ENCODE data around the gene CDK5RAP3.

Gene CDK5RAP3

GRCh38 chr17:47970725-47971499 lies at the start of gene CDK5RAP3 (continued):
- TF ChIP-seq, protein P1, sequence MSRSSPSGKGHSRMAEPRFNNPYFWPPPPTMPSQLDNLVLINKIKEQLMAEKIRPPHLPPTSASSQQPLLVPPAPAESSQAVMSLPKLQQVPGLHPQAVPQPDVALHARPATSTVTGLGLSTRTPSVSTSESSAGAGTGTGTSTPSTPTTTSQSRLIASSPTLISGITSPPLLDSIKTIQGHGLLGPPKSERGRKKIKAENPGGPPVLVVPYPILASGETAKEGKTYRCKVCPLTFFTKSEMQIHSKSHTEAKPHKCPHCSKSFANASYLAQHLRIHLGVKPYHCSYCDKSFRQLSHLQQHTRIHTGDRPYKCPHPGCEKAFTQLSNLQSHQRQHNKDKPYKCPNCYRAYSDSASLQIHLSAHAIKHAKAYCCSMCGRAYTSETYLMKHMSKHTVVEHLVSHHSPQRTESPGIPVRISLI (tag by site-specific recombination; IDR thresholded peaks at IDR 0.05) = no peak
- TF ChIP-seq, protein P2, sequence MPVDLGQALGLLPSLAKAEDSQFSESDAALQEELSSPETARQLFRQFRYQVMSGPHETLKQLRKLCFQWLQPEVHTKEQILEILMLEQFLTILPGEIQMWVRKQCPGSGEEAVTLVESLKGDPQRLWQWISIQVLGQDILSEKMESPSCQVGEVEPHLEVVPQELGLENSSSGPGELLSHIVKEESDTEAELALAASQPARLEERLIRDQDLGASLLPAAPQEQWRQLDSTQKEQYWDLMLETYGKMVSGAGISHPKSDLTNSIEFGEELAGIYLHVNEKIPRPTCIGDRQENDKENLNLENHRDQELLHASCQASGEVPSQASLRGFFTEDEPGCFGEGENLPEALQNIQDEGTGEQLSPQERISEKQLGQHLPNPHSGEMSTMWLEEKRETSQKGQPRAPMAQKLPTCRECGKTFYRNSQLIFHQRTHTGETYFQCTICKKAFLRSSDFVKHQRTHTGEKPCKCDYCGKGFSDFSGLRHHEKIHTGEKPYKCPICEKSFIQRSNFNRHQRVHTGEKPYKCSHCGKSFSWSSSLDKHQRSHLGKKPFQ (tag by site-specific recombination; IDR thresholded peaks at IDR 0.05) = peak; percentile 34; the same call in 1 of the 2 replicates
- TF ChIP-seq, protein P3, sequence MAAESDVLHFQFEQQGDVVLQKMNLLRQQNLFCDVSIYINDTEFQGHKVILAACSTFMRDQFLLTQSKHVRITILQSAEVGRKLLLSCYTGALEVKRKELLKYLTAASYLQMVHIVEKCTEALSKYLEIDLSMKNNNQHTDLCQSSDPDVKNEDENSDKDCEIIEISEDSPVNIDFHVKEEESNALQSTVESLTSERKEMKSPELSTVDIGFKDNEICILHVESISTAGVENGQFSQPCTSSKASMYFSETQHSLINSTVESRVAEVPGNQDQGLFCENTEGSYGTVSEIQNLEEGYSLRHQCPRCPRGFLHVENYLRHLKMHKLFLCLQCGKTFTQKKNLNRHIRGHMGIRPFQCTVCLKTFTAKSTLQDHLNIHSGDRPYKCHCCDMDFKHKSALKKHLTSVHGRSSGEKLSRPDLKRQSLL (tag by site-specific recombination; IDR thresholded peaks at IDR 0.05) = peak; percentile 52; the same call in 1 of the 2 replicates
- TF ChIP-seq MZF1 (tag by site-specific recombination; IDR thresholded peaks at IDR 0.05; ENCODE audit: borderline replicate concordance) (no peak), ZNF23 (tag by site-specific recombination; IDR thresholded peaks at IDR 0.05; ENCODE audit: borderline replicate concordance) (no peak), ZBTB11 (tag by site-specific recombination; conservative IDR thresholded peaks at IDR 0.05; ENCODE audit: low read depth) (peak; percentile 87), ZNF157 (tag by site-specific recombination; IDR thresholded peaks at IDR 0.05) (no peak), ZNF560 (tag by site-specific recombination; IDR thresholded peaks at IDR 0.05; ENCODE audit: borderline replicate concordance) (no peak), ZFP37 (tag by site-specific recombination; IDR thresholded peaks at IDR 0.05) (0 out of 2 replicates have a peak, but pooled peaks have one; percentile 43), GLIS2 (tag by site-specific recombination; IDR thresholded peaks at IDR 0.05) (peak; percentile 89), ZNF670 (tag by site-specific recombination; IDR thresholded peaks at IDR 0.05; ENCODE audit: low read depth) (no peak)
- TF ChIP-seq, protein P4, sequence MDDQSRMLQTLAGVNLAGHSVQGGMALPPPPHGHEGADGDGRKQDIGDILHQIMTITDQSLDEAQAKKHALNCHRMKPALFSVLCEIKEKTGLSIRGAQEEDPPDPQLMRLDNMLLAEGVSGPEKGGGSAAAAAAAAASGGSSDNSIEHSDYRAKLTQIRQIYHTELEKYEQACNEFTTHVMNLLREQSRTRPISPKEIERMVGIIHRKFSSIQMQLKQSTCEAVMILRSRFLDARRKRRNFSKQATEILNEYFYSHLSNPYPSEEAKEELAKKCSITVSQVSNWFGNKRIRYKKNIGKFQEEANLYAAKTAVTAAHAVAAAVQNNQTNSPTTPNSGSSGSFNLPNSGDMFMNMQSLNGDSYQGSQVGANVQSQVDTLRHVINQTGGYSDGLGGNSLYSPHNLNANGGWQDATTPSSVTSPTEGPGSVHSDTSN (CRISPR knock-in tag; IDR thresholded peaks at IDR 0.05) = peak; percentile 64; the same call in 1 of the 2 replicates

GRCh38 chr17:47924785-47925677 lies 45.9 kb upstream of the CDK5RAP3 start:
- ChIA-PET POLR2A (interaction anchor here (0.5 kb wide), 1 partner anchor 17 kb away, joined by 3 read pairs; no protein-coding TSS in a partner anchor), CTCF (interaction anchor here (0.7 to 1.5 kb wide), 9 partner anchors 11 to 95 kb away, joined by 3 to 5 read pairs (median 3); partner anchors contain the start of gene PNPO)
- TF ChIP-seq ZNF510 (tag by site-specific recombination; IDR thresholded peaks at IDR 0.05; ENCODE audit: insufficient replicate concordance) = no peak
- TF ChIP-seq EGR2 (tag by site-specific recombination; IDR thresholded peaks at IDR 0.05; ENCODE audit: low read depth) = peak; percentile 97
- TF ChIP-seq ZNF223 (tag by site-specific recombination; IDR thresholded peaks at IDR 0.05) = no peak
- no peak for TF ChIP-seq ZNF37A (tag by site-specific recombination; IDR thresholded peaks at IDR 0.05)
- TF ChIP-seq ZFHX2 (tag by site-specific recombination; conservative IDR thresholded peaks at IDR 0.05) = peak; percentile 86
- Histone ChIP-seq H3K27ac (ENCODE audit: extremely low read depth, low read depth, low read length) (no peak overlapping the region), H3K9me3 (ENCODE audit: control insufficient read depth, insufficient read depth, low read depth, low read length) (no peaks in the 10 kb centered on the region), H3K36me3 (ENCODE audit: control insufficient read depth in 2 of 2, insufficient read depth in 1 of 2, low read length in 2 of 2) (peaks cover 41 to 69% of the 10 kb centered on the region in 2 experiments; a peak in 2 of 3 replicates), H3K4me1 (ENCODE audit: control insufficient read depth, insufficient read depth, low read length) (no peaks in the 10 kb centered on the region), H3K4me3 (ENCODE audit: low read depth, low read length) (no peak overlapping the region)
